Ascending aorta (tissue), 2 donors: ENCODE results near the gene DHRSX. TPM values are rescaled to one million over a fixed set of nuclear protein-coding genes. Genes with fewer than 3 reads are reported as not detected.

Experiments
- DNase-seq, 2 donors: peaks; one replicate each; pipeline ENCODE4 v3.0.0-alpha.2; 2019; ENCODE audit warnings: low spot score in 2 of 2
- H3K27ac ChIP-seq, 2 donors: fragments of 200-600 bp; sonication (generic); one replicate each; pipeline ENCODE4 v1.5.1; 2016 to 2017; ENCODE audit warnings: mild to moderate bottlenecking in 1 of 2
- H3K27me3 ChIP-seq: fragments of 200-600 bp; sonication (generic); one replicate; pipeline ENCODE4 v1.5.1; 2017
- H3K36me3 ChIP-seq, 2 donors: fragments of 200-600 bp; sonication (generic); one replicate each; pipeline ENCODE4 v1.5.1; 2016
- H3K4me1 ChIP-seq, 2 donors: fragments of 200-600 bp; sonication (generic); one replicate each; pipeline ENCODE4 v1.5.1; 2016 to 2017; ENCODE audit warnings: mild to moderate bottlenecking in 1 of 2
- H3K4me3 ChIP-seq, 2 donors: fragments of 200-600 bp; sonication (generic); one replicate each; pipeline ENCODE4 v1.5.1; 2016 to 2017; ENCODE audit warnings: mild to moderate bottlenecking in 1 of 2
- H3K9me3 ChIP-seq, 2 donors: fragments of 200-600 bp; sonication (generic); one replicate each; pipeline ENCODE4 v1.5.1; 2016
- intact Hi-C: fragments of 100-400 bp; cut with DNase I; formaldehyde crosslinking; loops from one replicate; pipeline ENCODE4 v1.15.1; 2023
- total RNA-seq: library from RNA; depleted of rRNA; stranded (reverse); fragments of >200 nt; gene quantifications from one replicate; pipeline ENCODE4 v1.1.0, GENCODE V29; 2016
- TF ChIP-seq, protein P1 (sequence below), 3 experiments: fragments of 200-600 bp in 2 of 3; fragments of 450-650 bp in 1 of 3; sonication (generic) in 2 of 3; IDR thresholded peaks; one replicate each; pipeline ENCODE4 v1.5.1; 2016 to 2019; ENCODE audit warnings: antibody characterized with exemption in 3 of 3, mild to moderate bottlenecking in 1 of 3, moderate library complexity in 1 of 3

DHRSX gene
- total RNA-seq, 1 donor from 2014 or later = 13.4 TPM

DNA sequence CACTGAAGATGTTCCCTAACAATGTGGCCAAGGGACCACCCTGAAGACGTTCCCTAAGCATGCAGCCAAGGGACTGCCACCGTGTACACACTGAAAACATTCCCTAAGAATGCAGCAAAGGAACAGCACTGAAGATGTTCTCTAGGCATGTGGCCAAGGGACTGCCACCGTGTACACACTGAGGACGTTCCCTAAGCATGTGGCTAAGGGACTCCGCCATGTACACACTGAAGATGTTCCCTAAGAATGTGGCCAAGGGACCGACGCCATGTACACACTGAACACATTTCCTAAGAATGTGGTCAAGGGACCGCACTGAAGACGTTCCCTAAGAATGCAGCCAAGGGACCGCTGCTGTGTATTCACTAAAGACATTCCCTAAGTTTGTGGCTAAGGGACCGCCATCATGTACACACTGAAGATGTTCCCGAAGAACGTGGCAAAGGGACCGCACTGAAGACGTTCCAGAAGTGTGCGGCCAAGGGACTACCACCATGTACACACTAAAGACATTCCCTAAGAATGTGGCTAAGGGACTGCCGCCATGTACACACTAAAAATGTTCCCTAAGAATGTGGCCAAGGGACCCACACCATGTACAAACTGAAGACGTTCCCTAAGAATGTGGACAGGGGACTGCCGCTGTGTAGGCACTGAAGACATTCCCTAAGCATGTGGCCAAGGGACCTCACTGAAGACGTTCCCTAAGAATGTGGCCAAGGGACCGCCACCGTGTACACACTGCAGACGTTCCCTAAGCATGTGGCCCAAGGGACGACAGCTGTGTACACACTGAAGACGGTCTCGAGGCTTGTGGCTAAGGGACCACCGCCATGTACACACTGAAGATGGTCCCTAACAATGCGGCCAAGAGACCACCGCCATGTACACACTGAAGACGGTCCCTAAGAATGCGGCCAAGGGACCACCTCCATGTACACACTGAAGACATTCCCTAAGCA, 54.8 kb downstream of the DHRSX start:
- DNase-seq = no peak
- H3K36me3 ChIP-seq = no peaks in the 10 kb centered on the region
- no peaks in the 10 kb centered on the region for H3K4me1 ChIP-seq
- H3K9me3 ChIP-seq = no peaks in the 10 kb centered on the region
- H3K27me3 ChIP-seq = no peaks in the 10 kb centered on the region
- H3K4me3 ChIP-seq = no peak overlapping the region
- intact Hi-C loops = no loop called here
- TF ChIP-seq, protein P1, sequence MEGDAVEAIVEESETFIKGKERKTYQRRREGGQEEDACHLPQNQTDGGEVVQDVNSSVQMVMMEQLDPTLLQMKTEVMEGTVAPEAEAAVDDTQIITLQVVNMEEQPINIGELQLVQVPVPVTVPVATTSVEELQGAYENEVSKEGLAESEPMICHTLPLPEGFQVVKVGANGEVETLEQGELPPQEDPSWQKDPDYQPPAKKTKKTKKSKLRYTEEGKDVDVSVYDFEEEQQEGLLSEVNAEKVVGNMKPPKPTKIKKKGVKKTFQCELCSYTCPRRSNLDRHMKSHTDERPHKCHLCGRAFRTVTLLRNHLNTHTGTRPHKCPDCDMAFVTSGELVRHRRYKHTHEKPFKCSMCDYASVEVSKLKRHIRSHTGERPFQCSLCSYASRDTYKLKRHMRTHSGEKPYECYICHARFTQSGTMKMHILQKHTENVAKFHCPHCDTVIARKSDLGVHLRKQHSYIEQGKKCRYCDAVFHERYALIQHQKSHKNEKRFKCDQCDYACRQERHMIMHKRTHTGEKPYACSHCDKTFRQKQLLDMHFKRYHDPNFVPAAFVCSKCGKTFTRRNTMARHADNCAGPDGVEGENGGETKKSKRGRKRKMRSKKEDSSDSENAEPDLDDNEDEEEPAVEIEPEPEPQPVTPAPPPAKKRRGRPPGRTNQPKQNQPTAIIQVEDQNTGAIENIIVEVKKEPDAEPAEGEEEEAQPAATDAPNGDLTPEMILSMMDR (IDR thresholded peaks at IDR 0.05) = no peak
- H3K27ac ChIP-seq = no peak overlapping the region

DNA sequence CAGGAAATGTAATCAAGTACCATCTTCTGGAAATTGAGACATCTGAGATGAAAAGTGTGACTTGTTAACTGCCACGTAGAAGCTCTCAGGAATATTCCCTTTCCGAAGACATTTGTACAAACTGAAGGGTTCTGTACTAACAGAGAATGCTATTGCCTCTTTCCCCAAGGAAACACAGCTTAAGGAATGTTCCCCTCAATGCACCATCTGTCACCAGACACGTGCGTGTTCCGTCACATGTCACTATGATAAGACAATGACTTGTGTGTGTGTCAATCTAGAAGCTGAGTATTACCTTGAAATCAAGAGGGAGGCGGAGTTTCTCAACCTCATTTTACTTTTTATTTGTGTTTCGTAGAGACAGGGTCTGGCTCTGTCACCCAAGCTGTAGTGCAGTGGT, 58.1 kb downstream of the DHRSX start:
- Histone ChIP-seq H3K36me3 (peaks cover 3 to 8% of the 10 kb centered on the region in 2 donors), H3K4me1 (no peaks in the 10 kb centered on the region), H3K27me3 (no peaks in the 10 kb centered on the region), H3K27ac (no peak overlapping the region), H3K4me3 (no peak overlapping the region), H3K9me3 (no peaks in the 10 kb centered on the region)
- TF ChIP-seq, protein P1 (IDR thresholded peaks at IDR 0.05) = no peak
- intact Hi-C loops = no loop called here
- DNase-seq = no peak

DNA sequence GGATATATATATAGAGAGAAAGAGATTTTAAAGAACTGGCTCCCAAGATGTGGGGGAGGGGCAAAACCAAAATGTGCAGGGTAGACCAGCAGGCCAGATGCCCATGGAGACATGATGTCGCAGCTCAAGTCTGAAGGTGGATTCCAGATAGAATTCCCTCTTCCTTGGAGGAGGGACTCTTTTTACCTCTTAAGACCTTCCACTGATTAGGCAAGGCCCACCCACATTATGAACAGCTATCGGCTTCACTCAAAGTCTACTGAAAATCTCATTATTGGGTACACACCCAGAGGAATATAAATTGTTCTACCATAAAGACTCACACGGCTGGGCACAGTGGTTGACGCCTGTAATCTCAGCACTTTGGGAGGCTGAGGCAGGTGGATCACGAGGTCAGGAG, 59.3 kb downstream of the DHRSX start:
- Histone ChIP-seq H3K27ac (no peak overlapping the region), H3K27me3 (no peaks in the 10 kb centered on the region), H3K4me1 (no peaks in the 10 kb centered on the region), H3K4me3 (no peak overlapping the region), H3K36me3 (peaks cover 3 to 8% of the 10 kb centered on the region in 2 donors), H3K9me3 (no peaks in the 10 kb centered on the region)
- DNase-seq = no peak
- intact Hi-C loops = no loop called here
- TF ChIP-seq, protein P1 (IDR thresholded peaks at IDR 0.05) = no peak

DNA sequence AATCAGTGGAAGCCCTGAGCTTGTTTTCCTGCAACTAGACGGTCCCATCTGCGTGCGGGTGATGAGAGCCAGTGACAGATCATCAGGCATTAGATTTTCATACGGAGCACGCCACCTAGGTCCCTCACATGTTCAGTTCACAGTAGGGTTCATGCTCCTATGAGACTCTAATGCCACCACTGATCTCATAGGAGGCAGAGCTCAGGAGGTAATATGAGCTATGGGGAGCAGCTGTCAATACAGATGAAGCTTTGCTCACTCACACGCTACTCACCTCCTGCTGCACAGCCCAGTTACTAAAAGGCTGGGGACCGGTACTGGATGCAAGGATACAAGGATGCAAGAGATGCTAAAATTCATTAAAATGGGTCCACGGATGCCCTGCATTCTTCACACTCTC, 61.2 kb downstream of the DHRSX start:
- TF ChIP-seq, protein P1 (IDR thresholded peaks at IDR 0.05) = no peak
- H3K27ac ChIP-seq = no peak overlapping the region
- H3K4me1 ChIP-seq = no peaks in the 10 kb centered on the region
- H3K27me3 ChIP-seq = no peaks in the 10 kb centered on the region
- intact Hi-C loops = no loop called here
- no peak overlapping the region for H3K4me3 ChIP-seq
- no peaks in the 10 kb centered on the region for H3K9me3 ChIP-seq
- H3K36me3 ChIP-seq = peaks cover 3 to 8% of the 10 kb centered on the region in 2 donors
- DNase-seq = no peak

DNA sequence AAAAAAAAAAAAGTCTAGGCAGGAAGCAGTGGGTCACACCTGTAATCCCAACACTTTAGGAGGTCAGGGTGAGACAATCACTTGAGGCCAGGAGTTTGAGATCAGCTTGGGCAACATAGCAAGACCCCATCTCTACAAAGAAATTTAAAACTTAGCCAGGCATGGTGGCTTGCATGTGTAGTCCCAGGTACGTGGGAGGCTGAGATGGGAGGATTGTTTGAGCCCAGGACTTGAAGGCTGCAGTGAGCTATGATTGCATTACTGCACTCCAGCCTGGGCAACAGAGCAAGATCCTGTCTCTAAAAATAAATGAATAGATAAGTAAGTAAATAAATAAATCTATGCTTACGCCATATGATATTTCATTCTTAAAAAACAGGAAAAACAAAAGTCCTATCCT, 65.3 kb downstream of the DHRSX start:
- no peak overlapping the region for H3K27ac ChIP-seq
- H3K4me3 ChIP-seq = no peak overlapping the region
- intact Hi-C loops = no loop called here
- DNase-seq = no peak
- H3K4me1 ChIP-seq = no peaks in the 10 kb centered on the region
- no peaks in the 10 kb centered on the region for H3K9me3 ChIP-seq
- H3K27me3 ChIP-seq = no peaks in the 10 kb centered on the region
- TF ChIP-seq, protein P1 (IDR thresholded peaks at IDR 0.05) = no peak
- peaks cover 6 to 10% of the 10 kb centered on the region in 2 donors for H3K36me3 ChIP-seq
